ENCODE data around the gene PLPP7. TPM values are rescaled to one million over a fixed set of nuclear protein-coding genes. Genes with fewer than 3 reads are reported as not detected.

PLPP7 gene
- total and polyA plus RNA-seq, 4 donors, result 5.6 to 11.1 (median 8.0) TPM

GRCh38 chr9:131287359-131287758, 2.2 kb upstream of the PLPP7 start:
- H3K27me3 ChIP-seq (ENCODE audit: control insufficient read depth in 1 of 2, insufficient read depth in 2 of 2, low read length in 1 of 2), result no peaks in the 10 kb centered on the region
- DNase-seq, result no peak
- no peaks in the 10 kb centered on the region for H3K9me3 ChIP-seq (ENCODE audit: control insufficient read depth, low read length)
- no peaks in the 10 kb centered on the region for H3K36me3 ChIP-seq (ENCODE audit: control insufficient read depth in 1 of 2, insufficient read depth in 2 of 2, low read length in 1 of 2)
- H3K4me3 ChIP-seq (ENCODE audit: low read length in 2 of 2), result no peak overlapping the region
- H3K4me1 ChIP-seq (ENCODE audit: control insufficient read depth in 1 of 2, insufficient read depth in 2 of 2, low read length in 2 of 2), result no peaks in the 10 kb centered on the region
- intact Hi-C loops (cut with DNase I), result loop anchor here in 1 of 2 donors (5.0 kb wide), 1 partner anchor 50 kb away; no protein-coding TSS in a partner anchor
- 74 to 80% methylated on average over 5 to 6 of the region's 6 CpGs for WGBS, 2 donors
- no peak overlapping the region for H3K27ac ChIP-seq (ENCODE audit: low read depth in 1 of 2, low read length in 2 of 2)
- no peak for ATAC-seq (ENCODE audit: low FRiP score)

DNA sequence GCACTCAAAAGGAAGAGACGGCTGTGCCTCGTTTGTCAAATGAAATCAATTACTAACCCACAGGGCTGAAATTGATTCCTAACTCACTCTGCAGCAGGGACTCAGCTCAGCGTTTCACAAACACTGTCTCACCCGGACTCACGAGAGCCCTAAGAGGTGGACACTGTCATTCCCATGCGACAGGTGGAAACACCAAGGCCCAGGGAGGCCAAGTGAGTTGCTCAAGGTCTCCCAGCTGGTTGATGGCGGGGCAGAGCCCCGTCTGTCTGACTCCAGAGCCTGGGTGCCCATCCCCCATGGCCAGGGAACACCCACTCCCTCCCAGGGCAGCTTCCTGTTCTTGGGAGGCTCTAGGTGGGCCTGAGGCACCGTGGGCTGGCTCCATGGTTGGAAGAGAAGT, 1.3 kb upstream of the PLPP7 start:
- Histone ChIP-seq H3K4me3 (ENCODE audit: low read length in 2 of 2) (no peak overlapping the region), H3K9me3 (ENCODE audit: control insufficient read depth, low read length) (no peaks in the 10 kb centered on the region), H3K4me1 (ENCODE audit: control insufficient read depth in 1 of 2, insufficient read depth in 2 of 2, low read length in 2 of 2) (no peaks in the 10 kb centered on the region), H3K27me3 (ENCODE audit: control insufficient read depth in 1 of 2, insufficient read depth in 2 of 2, low read length in 1 of 2) (no peaks in the 10 kb centered on the region), H3K27ac (ENCODE audit: low read depth in 1 of 2, low read length in 2 of 2) (no peak overlapping the region), H3K36me3 (ENCODE audit: control insufficient read depth in 1 of 2, insufficient read depth in 2 of 2, low read length in 1 of 2) (no peaks in the 10 kb centered on the region)
- intact Hi-C loops (cut with DNase I), result loop anchor here in 1 of 2 donors (5.0 kb wide), 1 partner anchor 51 kb away; no protein-coding TSS in a partner anchor
- DNase-seq (no peak), ATAC-seq (ENCODE audit: low FRiP score) (no peak)
- 87 to 88% methylated on average over 9 of the region's 9 CpGs for WGBS, 2 donors

DNA sequence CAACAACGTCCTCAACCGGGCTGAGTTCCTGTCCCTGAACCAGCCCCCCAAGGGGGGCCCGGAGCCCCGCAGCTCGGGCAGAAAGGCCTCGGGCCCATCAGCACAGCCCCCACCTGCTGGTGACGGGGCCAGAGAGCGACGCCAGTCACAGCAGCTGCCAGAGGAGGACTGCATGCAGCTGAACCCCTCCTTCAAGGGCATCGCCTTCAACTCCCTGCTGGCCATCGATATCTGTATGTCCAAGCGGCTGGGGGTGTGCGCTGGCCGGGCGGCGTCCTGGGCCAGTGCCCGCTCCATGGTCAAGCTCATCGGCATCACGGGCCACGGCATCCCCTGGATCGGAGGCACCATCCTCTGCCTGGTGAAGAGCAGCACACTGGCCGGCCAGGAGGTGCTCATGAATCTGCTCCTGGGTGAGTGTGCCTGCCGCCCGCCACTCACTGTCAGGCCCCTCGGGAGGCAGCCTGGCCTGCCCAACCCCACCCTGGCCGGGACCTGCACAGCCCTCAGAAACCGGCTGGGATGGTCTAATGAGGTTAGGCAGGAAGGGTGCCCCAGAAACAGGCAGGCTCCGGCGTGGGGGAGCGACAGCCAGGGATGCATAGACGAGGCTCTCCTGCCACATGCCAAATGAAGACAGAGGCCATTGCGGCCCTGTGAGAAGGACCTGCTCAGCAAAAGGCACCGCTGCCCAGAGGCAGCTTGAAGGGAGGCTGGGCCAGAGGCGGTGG, 678 bp downstream of the PLPP7 start:
- ATAC-seq (ENCODE audit: low FRiP score), result peak; percentile 45
- Histone ChIP-seq H3K27me3 (ENCODE audit: control insufficient read depth in 1 of 2, insufficient read depth in 2 of 2, low read length in 1 of 2) (no peaks in the 10 kb centered on the region), H3K9me3 (ENCODE audit: control insufficient read depth, low read length) (no peaks in the 10 kb centered on the region), H3K4me3 (ENCODE audit: low read length in 2 of 2) (peak overlapping the region; percentile 11 to 36), H3K36me3 (ENCODE audit: control insufficient read depth in 1 of 2, insufficient read depth in 2 of 2, low read length in 1 of 2) (no peaks in the 10 kb centered on the region), H3K4me1 (ENCODE audit: control insufficient read depth in 1 of 2, insufficient read depth in 2 of 2, low read length in 2 of 2) (no peaks in the 10 kb centered on the region), H3K27ac (ENCODE audit: low read depth in 1 of 2, low read length in 2 of 2) (no peak overlapping the region)
- no peak for DNase-seq
- intact Hi-C loops (cut with DNase I), result no loop called here
- 36 to 39% methylated on average over 34 of the region's 34 CpGs for WGBS, 2 donors

GRCh38 chr9:131290767-131291370, 1.3 kb downstream of the PLPP7 start:
- no peaks in the 10 kb centered on the region for H3K4me1 ChIP-seq (ENCODE audit: control insufficient read depth in 1 of 2, insufficient read depth in 2 of 2, low read length in 2 of 2)
- H3K27ac ChIP-seq (ENCODE audit: low read depth in 1 of 2, low read length in 2 of 2), result no peak overlapping the region
- intact Hi-C loops (cut with DNase I), result no loop called here
- no peaks in the 10 kb centered on the region for H3K27me3 ChIP-seq (ENCODE audit: control insufficient read depth in 1 of 2, insufficient read depth in 2 of 2, low read length in 1 of 2)
- H3K9me3 ChIP-seq (ENCODE audit: control insufficient read depth, low read length), result no peaks in the 10 kb centered on the region
- DNase-seq, result no peak
- WGBS, 2 donors, result 70 to 71% methylated on average over 16 to 17 of the region's 17 CpGs
- H3K4me3 ChIP-seq (ENCODE audit: low read length in 2 of 2), result peak overlapping the region in 1 of 2 donors; percentile 11
- no peaks in the 10 kb centered on the region for H3K36me3 ChIP-seq (ENCODE audit: control insufficient read depth in 1 of 2, insufficient read depth in 2 of 2, low read length in 1 of 2)
- no peak for ATAC-seq (ENCODE audit: low FRiP score)

DNA sequence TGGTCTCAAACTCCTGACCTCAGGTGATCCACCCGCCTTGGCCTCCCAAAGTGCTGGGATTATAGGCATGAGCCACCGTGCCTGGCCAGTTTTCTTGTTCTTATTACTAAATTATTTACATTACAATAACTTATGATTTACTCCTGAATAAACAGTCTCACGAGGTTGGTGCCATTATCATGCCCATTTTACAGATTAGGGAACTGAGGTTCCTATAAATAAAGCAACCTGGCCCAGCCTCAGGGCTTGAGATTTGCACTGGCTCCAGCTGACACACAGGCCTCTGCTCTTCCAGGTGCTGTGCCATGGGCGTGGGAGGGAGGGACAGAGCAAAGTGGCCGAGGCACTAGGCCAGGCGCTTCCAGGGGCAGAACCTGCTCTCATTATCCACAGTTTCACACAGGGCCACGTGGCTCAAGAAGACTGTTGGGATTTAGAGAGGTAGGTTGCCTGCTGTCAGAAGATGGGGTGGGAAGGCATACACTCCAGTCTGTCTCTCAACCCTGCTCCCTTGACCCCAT, 2.3 kb downstream of the PLPP7 start:
- Histone ChIP-seq H3K9me3 (ENCODE audit: control insufficient read depth, low read length) (no peaks in the 10 kb centered on the region), H3K27ac (ENCODE audit: low read depth in 1 of 2, low read length in 2 of 2) (no peak overlapping the region), H3K27me3 (ENCODE audit: control insufficient read depth in 1 of 2, insufficient read depth in 2 of 2, low read length in 1 of 2) (no peaks in the 10 kb centered on the region), H3K36me3 (ENCODE audit: control insufficient read depth in 1 of 2, insufficient read depth in 2 of 2, low read length in 1 of 2) (no peaks in the 10 kb centered on the region), H3K4me3 (ENCODE audit: low read length in 2 of 2) (no peak overlapping the region), H3K4me1 (ENCODE audit: control insufficient read depth in 1 of 2, insufficient read depth in 2 of 2, low read length in 2 of 2) (no peaks in the 10 kb centered on the region)
- ATAC-seq (ENCODE audit: low FRiP score), result no peak
- 83 to 88% methylated on average over 6 to 7 of the region's 7 CpGs for WGBS, 2 donors
- intact Hi-C loops (cut with DNase I), result no loop called here
- no peak for DNase-seq

DNA sequence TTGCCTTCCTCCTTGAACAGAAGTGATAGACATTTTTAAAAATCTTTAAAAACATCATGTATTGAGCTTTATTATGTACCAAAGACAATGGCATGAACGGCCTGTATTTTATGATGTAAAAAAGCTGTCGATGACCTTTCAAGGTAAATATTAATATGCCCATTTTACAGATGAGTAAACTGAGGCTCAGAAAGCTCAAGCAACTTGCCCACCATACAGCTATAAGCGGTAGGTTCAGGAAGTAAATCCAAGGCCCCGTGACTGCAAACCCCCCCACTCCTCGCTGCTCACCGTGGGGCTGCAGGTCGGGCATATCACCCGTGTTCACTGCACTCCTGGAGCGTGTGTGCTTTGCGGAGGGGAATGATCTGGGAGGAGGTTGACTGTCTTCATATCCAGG, 3.4 kb downstream of the PLPP7 start:
- WGBS, 2 donors, result 95% methylated on average over 10 of the region's 10 CpGs
- Histone ChIP-seq H3K27ac (ENCODE audit: low read depth in 1 of 2, low read length in 2 of 2) (no peak overlapping the region), H3K9me3 (ENCODE audit: control insufficient read depth, low read length) (no peaks in the 10 kb centered on the region), H3K27me3 (ENCODE audit: control insufficient read depth in 1 of 2, insufficient read depth in 2 of 2, low read length in 1 of 2) (no peaks in the 10 kb centered on the region), H3K4me1 (ENCODE audit: control insufficient read depth in 1 of 2, insufficient read depth in 2 of 2, low read length in 2 of 2) (no peaks in the 10 kb centered on the region), H3K36me3 (ENCODE audit: control insufficient read depth in 1 of 2, insufficient read depth in 2 of 2, low read length in 1 of 2) (no peaks in the 10 kb centered on the region), H3K4me3 (ENCODE audit: low read length in 2 of 2) (no peak overlapping the region)
- DNase-seq (no peak), ATAC-seq (ENCODE audit: low FRiP score) (no peak)
- intact Hi-C loops (cut with DNase I), result no loop called here

GRCh38 chr9:131296460-131296859, 6.9 kb downstream of the PLPP7 start:
- H3K4me3 ChIP-seq (ENCODE audit: low read length in 2 of 2), result no peak overlapping the region
- no peaks in the 10 kb centered on the region for H3K36me3 ChIP-seq (ENCODE audit: control insufficient read depth in 1 of 2, insufficient read depth in 2 of 2, low read length in 1 of 2)
- no peaks in the 10 kb centered on the region for H3K27me3 ChIP-seq (ENCODE audit: control insufficient read depth in 1 of 2, insufficient read depth in 2 of 2, low read length in 1 of 2)
- H3K9me3 ChIP-seq (ENCODE audit: control insufficient read depth, low read length), result no peaks in the 10 kb centered on the region
- ATAC-seq (ENCODE audit: low FRiP score), result no peak
- no peak for DNase-seq
- no peak overlapping the region for H3K27ac ChIP-seq (ENCODE audit: low read depth in 1 of 2, low read length in 2 of 2)
- H3K4me1 ChIP-seq (ENCODE audit: control insufficient read depth in 1 of 2, insufficient read depth in 2 of 2, low read length in 2 of 2), result no peaks in the 10 kb centered on the region
- 86 to 88% methylated on average over 9 of the region's 9 CpGs for WGBS, 2 donors
- intact Hi-C loops (cut with DNase I), result no loop called here

DNA sequence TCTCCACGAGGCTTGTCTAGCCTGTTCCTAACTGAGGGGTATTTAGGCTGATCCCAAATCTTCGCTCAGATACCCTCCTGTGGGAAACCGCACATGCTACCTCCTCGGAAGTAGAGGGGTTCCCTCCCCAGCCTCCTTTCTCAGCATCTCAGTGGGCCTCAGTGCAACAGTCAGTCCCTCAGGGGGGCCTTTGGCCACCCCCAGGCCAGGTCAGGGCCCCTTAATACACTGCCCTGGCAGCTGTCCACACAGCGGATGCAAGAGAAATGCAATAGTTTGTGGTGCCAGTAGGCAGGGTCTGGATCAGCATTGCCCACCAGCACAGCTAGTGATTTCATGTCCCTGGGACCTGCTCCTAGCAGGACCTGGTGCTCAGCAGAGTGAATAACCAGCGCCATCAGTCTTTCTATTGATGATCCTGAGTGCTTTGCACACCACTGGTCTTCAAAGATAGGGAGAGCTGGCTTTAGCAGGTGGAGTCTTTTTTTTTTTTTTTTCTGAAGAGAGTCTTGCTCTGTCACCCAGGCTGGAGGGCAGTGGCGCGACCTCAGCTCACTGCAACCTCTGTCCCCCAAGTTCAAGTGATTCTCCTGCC, 7.5 kb downstream of the PLPP7 start:
- Histone ChIP-seq H3K4me3 (ENCODE audit: low read length in 2 of 2) (no peak overlapping the region), H3K27me3 (ENCODE audit: control insufficient read depth in 1 of 2, insufficient read depth in 2 of 2, low read length in 1 of 2) (no peaks in the 10 kb centered on the region), H3K9me3 (ENCODE audit: control insufficient read depth, low read length) (no peaks in the 10 kb centered on the region), H3K36me3 (ENCODE audit: control insufficient read depth in 1 of 2, insufficient read depth in 2 of 2, low read length in 1 of 2) (no peaks in the 10 kb centered on the region), H3K27ac (ENCODE audit: low read depth in 1 of 2, low read length in 2 of 2) (no peak overlapping the region), H3K4me1 (ENCODE audit: control insufficient read depth in 1 of 2, insufficient read depth in 2 of 2, low read length in 2 of 2) (no peaks in the 10 kb centered on the region)
- intact Hi-C loops (cut with DNase I), result no loop called here
- no peak for DNase-seq
- no peak for ATAC-seq (ENCODE audit: low FRiP score)
- WGBS, 2 donors, result 89 to 91% methylated on average over 8 of the region's 8 CpGs

Data from aorta (tissue), 5 donors.